ENCODE results near the gene PRAC2.
A peak's percentile ranks its signal among the peaks of the same experiment; 100 is the strongest.

PRAC2 gene

DNA sequence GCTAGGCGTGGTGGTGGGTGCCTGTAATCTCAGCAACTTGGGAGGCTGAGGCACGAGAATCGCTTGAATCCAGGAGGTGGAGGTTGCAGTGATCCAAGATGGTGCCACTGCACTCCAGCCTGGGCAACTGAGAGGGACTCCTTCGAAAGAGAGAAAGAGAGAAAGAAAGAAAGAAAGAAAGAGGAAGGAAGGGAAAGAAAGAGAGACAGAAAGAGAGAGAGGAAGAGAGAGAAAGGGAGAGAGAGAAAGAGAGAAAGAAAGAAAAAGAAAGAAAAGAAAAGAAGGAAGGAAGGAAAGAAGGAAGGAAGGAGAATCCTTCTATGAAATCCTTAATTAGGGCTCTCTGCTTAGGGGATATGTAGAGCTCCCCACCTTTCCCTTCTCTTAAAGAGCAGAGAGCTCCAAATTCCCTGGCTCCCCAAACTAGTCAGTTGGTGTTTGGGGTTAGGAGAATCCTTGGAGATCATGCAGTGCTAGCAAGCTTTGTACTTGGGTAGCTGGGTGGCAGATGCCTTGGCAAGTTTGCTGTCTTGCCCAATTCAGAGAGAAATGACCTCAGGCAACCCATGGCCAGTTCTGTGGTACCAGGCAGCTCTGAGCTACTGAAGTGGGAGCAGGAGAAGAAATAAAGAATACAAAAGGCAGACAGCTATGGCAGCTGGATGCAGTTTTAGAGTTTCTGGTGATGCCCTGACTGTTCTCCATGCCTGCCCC is 14.5 kb downstream of the PRAC2 start:
- TF ChIP-seq, protein P1, sequence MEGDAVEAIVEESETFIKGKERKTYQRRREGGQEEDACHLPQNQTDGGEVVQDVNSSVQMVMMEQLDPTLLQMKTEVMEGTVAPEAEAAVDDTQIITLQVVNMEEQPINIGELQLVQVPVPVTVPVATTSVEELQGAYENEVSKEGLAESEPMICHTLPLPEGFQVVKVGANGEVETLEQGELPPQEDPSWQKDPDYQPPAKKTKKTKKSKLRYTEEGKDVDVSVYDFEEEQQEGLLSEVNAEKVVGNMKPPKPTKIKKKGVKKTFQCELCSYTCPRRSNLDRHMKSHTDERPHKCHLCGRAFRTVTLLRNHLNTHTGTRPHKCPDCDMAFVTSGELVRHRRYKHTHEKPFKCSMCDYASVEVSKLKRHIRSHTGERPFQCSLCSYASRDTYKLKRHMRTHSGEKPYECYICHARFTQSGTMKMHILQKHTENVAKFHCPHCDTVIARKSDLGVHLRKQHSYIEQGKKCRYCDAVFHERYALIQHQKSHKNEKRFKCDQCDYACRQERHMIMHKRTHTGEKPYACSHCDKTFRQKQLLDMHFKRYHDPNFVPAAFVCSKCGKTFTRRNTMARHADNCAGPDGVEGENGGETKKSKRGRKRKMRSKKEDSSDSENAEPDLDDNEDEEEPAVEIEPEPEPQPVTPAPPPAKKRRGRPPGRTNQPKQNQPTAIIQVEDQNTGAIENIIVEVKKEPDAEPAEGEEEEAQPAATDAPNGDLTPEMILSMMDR (IDR thresholded peaks at IDR 0.05; ENCODE audit: control insufficient read depth, extremely low read depth, insufficient read depth): no peak
- no peak for DNase-seq (ENCODE audit: low read depth)
- H3K4me3 ChIP-seq (ENCODE audit: low read depth, low read length): no peak overlapping the region

DNA sequence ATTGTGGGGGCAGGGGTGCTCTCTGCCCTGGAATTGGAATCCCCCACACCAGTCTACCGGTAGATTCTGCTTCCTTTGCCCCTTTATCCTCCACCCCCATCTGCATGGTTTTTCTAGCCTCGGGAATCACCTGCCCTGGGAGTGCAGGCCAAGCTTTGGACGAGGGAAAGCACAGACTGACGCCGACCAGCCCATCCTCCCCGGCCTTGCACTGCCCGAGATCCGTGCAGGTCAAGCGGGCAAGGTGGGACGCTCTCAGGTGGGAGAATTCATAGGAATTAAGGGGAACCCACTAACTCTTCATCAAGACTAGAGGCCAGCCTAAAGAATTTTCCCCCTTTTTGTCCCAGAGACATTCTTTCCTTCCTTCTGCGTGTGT is 15.4 kb downstream of the PRAC2 start:
- TF ChIP-seq, protein P1 (IDR thresholded peaks at IDR 0.05; ENCODE audit: control insufficient read depth, extremely low read depth, insufficient read depth): no peak
- DNase-seq (ENCODE audit: low read depth): no peak
- no peak overlapping the region for H3K4me3 ChIP-seq (ENCODE audit: low read depth, low read length)

DNA sequence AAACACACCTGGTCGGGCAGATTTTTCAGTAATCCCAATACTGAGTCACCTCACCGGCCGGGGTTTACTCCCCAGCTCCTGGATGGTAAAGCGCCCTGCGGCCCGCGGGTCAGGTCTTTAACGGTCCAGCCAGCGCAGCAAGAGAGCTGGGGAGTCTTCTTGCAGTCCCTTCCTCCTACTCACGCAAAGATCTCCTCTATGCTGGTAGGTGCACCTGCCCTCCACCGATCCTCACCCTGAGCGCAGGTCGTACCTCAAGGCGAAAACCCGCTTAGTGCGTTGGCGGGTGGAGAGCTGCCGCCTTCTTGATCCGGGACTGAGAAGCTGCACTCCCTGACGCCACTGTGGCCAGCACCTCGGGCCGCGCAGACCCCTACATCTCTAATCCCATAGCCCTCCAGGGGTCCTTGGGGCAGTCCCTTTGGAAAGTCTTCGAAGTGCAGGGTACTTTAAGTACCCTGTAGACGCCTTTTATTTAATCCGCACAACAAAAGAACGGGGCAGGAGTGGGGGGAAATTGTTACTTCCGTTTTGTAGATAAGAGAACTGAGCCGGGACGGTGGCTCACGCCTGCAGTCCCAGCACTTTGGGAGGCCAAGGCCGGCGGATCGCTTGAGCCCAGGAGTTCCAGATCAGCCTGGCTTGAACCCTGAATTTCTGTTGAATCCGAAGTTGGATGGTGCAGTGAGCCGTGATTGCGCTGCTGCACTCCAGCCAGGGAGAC is 16.0 kb downstream of the PRAC2 start:
- H3K4me3 ChIP-seq (ENCODE audit: low read depth, low read length): no peak overlapping the region
- TF ChIP-seq, protein P1 (IDR thresholded peaks at IDR 0.05; ENCODE audit: control insufficient read depth, extremely low read depth, insufficient read depth): no peak
- no peak for DNase-seq (ENCODE audit: low read depth)

DNA sequence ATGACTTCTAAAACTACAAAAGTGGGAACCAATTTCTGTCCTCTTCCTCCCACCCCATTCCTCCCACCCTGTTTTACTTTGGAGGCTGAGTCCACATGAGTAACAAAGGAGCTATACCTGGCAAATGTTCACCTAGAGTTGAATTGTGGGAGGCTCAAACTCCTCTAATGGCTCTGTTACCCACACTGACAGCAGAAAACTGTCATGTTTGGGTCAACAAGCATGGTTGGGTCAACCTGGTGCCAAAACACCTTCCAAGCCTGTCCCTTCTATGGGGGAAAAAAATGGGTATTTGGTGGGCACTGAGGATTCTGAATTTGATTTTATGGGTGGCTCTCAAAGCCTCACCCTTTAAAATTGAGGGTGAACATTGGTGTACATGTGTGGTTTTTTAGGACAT is 17.6 kb downstream of the PRAC2 start:
- TF ChIP-seq, protein P1 (IDR thresholded peaks at IDR 0.05; ENCODE audit: control insufficient read depth, extremely low read depth, insufficient read depth): no peak
- H3K4me3 ChIP-seq (ENCODE audit: low read depth, low read length): no peak overlapping the region
- DNase-seq (ENCODE audit: low read depth): no peak

DNA sequence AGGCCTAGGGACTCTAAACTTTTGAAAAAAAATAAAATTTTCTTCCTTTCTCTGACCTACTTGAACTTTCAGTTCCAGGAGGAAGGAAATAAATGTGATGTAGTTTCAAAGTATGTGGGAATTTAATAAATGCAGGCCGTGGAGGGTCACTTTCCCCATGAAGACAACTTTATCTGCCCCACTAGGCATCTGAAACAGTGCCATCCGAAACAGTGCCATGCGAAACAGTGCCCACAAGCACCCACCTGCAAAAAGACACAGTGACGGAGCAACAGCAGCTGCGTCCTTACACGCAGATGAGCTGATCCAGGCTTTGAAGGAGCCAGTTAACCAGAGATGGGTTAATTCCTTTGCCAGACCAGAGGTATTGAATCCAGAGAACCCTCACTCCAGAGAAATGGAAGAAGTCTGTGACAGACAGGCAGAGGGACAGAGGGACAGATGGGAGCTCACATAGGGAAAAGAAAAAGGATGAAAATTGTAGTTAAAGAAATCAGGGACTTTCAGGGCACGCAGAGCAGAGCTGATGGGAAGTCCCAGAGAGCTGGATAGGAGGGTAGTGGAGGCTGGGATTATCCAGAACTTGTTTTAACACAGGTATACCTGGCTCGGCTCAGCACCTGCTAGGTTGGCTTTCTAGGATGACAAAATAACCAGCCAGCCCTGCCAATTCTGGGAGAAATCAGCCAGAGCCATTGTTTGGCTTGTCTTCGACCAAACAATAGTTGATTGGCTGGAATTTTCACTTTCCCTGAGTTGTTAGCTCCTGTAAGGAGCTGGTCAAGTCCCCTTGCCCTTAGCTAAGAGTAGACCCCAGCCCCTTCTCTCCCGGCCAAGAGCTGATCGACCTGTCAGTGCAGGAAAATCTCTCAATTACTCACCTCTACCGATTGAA is 22.6 kb downstream of the PRAC2 start:
- H3K4me3 ChIP-seq (ENCODE audit: low read depth, low read length): peak overlapping the region; percentile 56
- TF ChIP-seq, protein P1 (IDR thresholded peaks at IDR 0.05; ENCODE audit: control insufficient read depth, extremely low read depth, insufficient read depth): no peak
- peak; percentile 96 for DNase-seq (ENCODE audit: low read depth)

DNA sequence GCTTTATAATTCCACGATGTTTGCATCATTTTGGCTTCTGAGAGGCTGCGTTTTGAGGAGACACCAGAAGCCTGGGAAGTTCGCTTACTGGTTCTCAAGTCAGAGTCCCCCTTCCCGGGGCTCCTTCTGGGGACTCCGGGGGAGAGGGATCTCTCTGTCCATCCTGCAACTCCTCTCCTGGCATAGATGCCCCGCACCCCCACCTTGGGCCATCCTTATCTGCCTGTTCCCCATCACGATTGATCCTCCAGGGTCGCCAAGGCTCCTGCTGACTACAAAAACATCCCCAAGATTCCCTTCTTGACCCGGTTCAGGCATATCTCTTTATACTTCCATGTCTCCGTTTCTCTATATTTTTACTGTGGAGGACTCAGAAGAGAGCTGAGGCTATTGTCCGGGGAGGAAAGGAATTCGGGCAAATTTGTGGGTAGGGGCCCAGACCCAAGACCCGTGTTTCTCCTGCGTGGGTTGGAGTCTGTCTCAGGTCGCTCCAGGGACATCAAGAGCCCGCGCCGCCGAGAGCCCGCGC is 24.0 kb downstream of the PRAC2 start:
- DNase-seq (ENCODE audit: low read depth): no peak
- TF ChIP-seq, protein P1 (IDR thresholded peaks at IDR 0.05; ENCODE audit: control insufficient read depth, extremely low read depth, insufficient read depth): no peak
- peak overlapping the region; percentile 56 for H3K4me3 ChIP-seq (ENCODE audit: low read depth, low read length)
